Measurements from ENCODE around the gene MRPL37.

The MRPL37 gene

GRCh38 chr1:54265659-54266058 lies 65.7 kb downstream of the MRPL37 start:
- no peak for TF ChIP-seq CTCF (IDR thresholded peaks at IDR 0.05; ENCODE audit: insufficient read depth, low read length, missing control alignments)
- H3K4me3 ChIP-seq (ENCODE audit: low read depth, low read length): no peak overlapping the region
- POLR2A ChIA-PET: no interaction called here
- no peak for DNase-seq (ENCODE audit: low read depth, low spot score)
- CTCF ChIA-PET: no interaction called here

GRCh38 chr1:54266195-54266594 lies 66.2 kb downstream of the MRPL37 start:
- no peak overlapping the region for H3K4me3 ChIP-seq (ENCODE audit: low read depth, low read length)
- CTCF ChIA-PET: interaction anchor here (1.1 to 1.3 kb wide), 2 partner anchors 11 kb away, joined by 3 read pairs; no protein-coding TSS in a partner anchor
- POLR2A ChIA-PET: no interaction called here
- TF ChIP-seq CTCF (IDR thresholded peaks at IDR 0.05; ENCODE audit: insufficient read depth, low read length, missing control alignments): no peak
- DNase-seq (ENCODE audit: low read depth, low spot score): no peak

- H3K4me3 ChIP-seq (ENCODE audit: low read depth, low read length): no peak overlapping the region
- no peak for TF ChIP-seq CTCF (IDR thresholded peaks at IDR 0.05; ENCODE audit: insufficient read depth, low read length, missing control alignments)
- CTCF ChIA-PET: interaction anchor here (1.1 to 1.3 kb wide), 2 partner anchors 10 to 12 kb away, joined by 3 read pairs; no protein-coding TSS in a partner anchor
- no peak for DNase-seq (ENCODE audit: low read depth, low spot score)
- POLR2A ChIA-PET: no interaction called here
Observed at GRCh38 chr1:54266908-54267307, 66.9 kb downstream of the MRPL37 start.
